Testis (tissue), 2 donors: ENCODE results near the gene HOMER3.

Experiments used
- POLR2A ChIP-seq: fragments of 450-650 bp; IDR thresholded peaks from one replicate; pipeline ENCODE4 v1.6.1; 2017; ENCODE audit warnings: antibody characterized with exemption, mild to moderate bottlenecking, moderate library complexity
- TF ChIP-seq, protein P1 (sequence below), 3 experiments: fragments of 450-650 bp in 2 of 3; fragments of 200-600 bp in 1 of 3; sonication (generic) in 1 of 3; IDR thresholded peaks; one replicate each; pipeline ENCODE4 v1.5.1; 2016 to 2019; ENCODE audit warnings: antibody characterized with exemption in 3 of 3, mild to moderate bottlenecking in 2 of 3, moderate library complexity in 1 of 3

- TF ChIP-seq, protein P1, sequence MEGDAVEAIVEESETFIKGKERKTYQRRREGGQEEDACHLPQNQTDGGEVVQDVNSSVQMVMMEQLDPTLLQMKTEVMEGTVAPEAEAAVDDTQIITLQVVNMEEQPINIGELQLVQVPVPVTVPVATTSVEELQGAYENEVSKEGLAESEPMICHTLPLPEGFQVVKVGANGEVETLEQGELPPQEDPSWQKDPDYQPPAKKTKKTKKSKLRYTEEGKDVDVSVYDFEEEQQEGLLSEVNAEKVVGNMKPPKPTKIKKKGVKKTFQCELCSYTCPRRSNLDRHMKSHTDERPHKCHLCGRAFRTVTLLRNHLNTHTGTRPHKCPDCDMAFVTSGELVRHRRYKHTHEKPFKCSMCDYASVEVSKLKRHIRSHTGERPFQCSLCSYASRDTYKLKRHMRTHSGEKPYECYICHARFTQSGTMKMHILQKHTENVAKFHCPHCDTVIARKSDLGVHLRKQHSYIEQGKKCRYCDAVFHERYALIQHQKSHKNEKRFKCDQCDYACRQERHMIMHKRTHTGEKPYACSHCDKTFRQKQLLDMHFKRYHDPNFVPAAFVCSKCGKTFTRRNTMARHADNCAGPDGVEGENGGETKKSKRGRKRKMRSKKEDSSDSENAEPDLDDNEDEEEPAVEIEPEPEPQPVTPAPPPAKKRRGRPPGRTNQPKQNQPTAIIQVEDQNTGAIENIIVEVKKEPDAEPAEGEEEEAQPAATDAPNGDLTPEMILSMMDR (IDR thresholded peaks at IDR 0.05): no peak
- no peak for TF ChIP-seq POLR2A
Observed at GRCh38 chr19:18964121-18964520, 23.1 kb upstream of the HOMER3 start.
